H9 (cell line): ENCODE results near the gene IL17RA. TPM values are rescaled to one million over a fixed set of nuclear protein-coding genes. Genes with fewer than 3 reads are reported as not detected.

ENCODE experiments used
- DNase-seq: peaks from one replicate; pipeline ENCODE4 v3.0.0-alpha.2; 2017
- H2AFZ ChIP-seq: one replicate; pipeline ENCODE4 v1.6.1; 2013; ENCODE audit warnings: mild to moderate bottlenecking, low read length, control low read depth, moderate library complexity
- H2AK5ac ChIP-seq: 2 replicates; pipeline ENCODE4 v1.6.1; 2013; ENCODE audit warnings: low read length, control low read depth, mixed read lengths; ENCODE audit not compliant: insufficient read length
- H2BK120ac ChIP-seq: one replicate; pipeline ENCODE4 v1.6.1; 2013; ENCODE audit warnings: low read depth, mild to moderate bottlenecking, low read length, control low read depth, inconsistent platforms; ENCODE audit not compliant: poor library complexity, severe bottlenecking
- H2BK12ac ChIP-seq: 2 replicates; pipeline ENCODE4 v1.6.1; 2013; ENCODE audit warnings: low read length, control low read depth, mixed read lengths, low read depth; ENCODE audit not compliant: insufficient read length
- H2BK15ac ChIP-seq: 2 replicates; pipeline ENCODE4 v1.6.1; 2013; ENCODE audit warnings: low read depth, low read length, control low read depth
- H2BK20ac ChIP-seq: one replicate; pipeline ENCODE4 v1.6.1; 2013; ENCODE audit warnings: low read depth, mild to moderate bottlenecking, low read length, control low read depth, inconsistent platforms; ENCODE audit not compliant: poor library complexity, severe bottlenecking
- H2BK5ac ChIP-seq: 2 replicates; pipeline ENCODE4 v1.6.1; 2013; ENCODE audit warnings: low read length, control low read depth, mixed read lengths; ENCODE audit not compliant: insufficient read length
- H3K14ac ChIP-seq: 2 replicates; pipeline ENCODE4 v1.6.1; 2013; ENCODE audit warnings: low read length, control low read depth; ENCODE audit not compliant: insufficient read depth
- H3K18ac ChIP-seq: 2 replicates; pipeline ENCODE4 v1.6.1; 2013; ENCODE audit warnings: low read depth, mild to moderate bottlenecking, mixed read lengths, low read length, control low read depth; ENCODE audit not compliant: insufficient read length
- H3K23ac ChIP-seq: 2 replicates; pipeline ENCODE4 v1.6.1; 2013; ENCODE audit warnings: low read length, control low read depth, mixed read lengths, low read depth; ENCODE audit not compliant: insufficient read length
- H3K23me2 ChIP-seq: 2 replicates; pipeline ENCODE4 v1.6.1; 2013; ENCODE audit warnings: low read depth, mild to moderate bottlenecking, mixed read lengths, low read length, control low read depth; ENCODE audit not compliant: insufficient read length, poor library complexity, severe bottlenecking
- H3K27ac ChIP-seq: 2 replicates; pipeline ENCODE4 v1.5.1; 2013; ENCODE audit warnings: low read length, control low read depth, mixed read lengths, low read depth; ENCODE audit not compliant: insufficient read length
- H3K27me3 ChIP-seq: 2 replicates; pipeline ENCODE4 v1.6.1; 2013; ENCODE audit warnings: low read length, control low read depth, inconsistent platforms; ENCODE audit not compliant: insufficient read depth
- H3K4ac ChIP-seq: 2 replicates; pipeline ENCODE4 v1.6.1; 2013; ENCODE audit warnings: low read depth, mild to moderate bottlenecking, control low read depth, inconsistent platforms, low read length, moderate library complexity
- H3K4me1 ChIP-seq: 2 replicates; pipeline ENCODE4 v1.6.1; 2013; ENCODE audit warnings: low read length, control low read depth, inconsistent platforms; ENCODE audit not compliant: insufficient read depth
- H3K4me2 ChIP-seq: 2 replicates; pipeline ENCODE4 v1.6.1; 2013; ENCODE audit warnings: low read length, control low read depth, mixed read lengths; ENCODE audit not compliant: insufficient read length, insufficient read depth
- H3K56ac ChIP-seq: 2 replicates; pipeline ENCODE4 v1.6.1; 2013; ENCODE audit warnings: low read depth, mild to moderate bottlenecking, mixed read lengths, low read length, control low read depth; ENCODE audit not compliant: insufficient read length
- H3K79me1 ChIP-seq: 2 replicates; pipeline ENCODE4 v1.6.1; 2013; ENCODE audit warnings: low read depth, mild to moderate bottlenecking, moderate library complexity, low read length, control low read depth, inconsistent platforms; ENCODE audit not compliant: insufficient read depth, poor library complexity, severe bottlenecking
- H3K79me2 ChIP-seq: 2 replicates; pipeline ENCODE4 v1.6.1; 2013; ENCODE audit warnings: low read length, control low read depth, inconsistent platforms; ENCODE audit not compliant: insufficient read depth
- H3K9ac ChIP-seq: 2 replicates; pipeline ENCODE4 v1.6.1; 2013; ENCODE audit warnings: low read length, control low read depth, mixed read lengths; ENCODE audit not compliant: insufficient read length; ENCODE audit errors: extremely low read depth
- H3K9me3 ChIP-seq: one replicate; pipeline ENCODE4 v1.6.1; 2013; ENCODE audit warnings: low read depth, low read length, inconsistent platforms; ENCODE audit not compliant: control insufficient read depth
- H3T11ph ChIP-seq: one replicate; pipeline ENCODE4 v1.6.1; 2013; ENCODE audit warnings: mild to moderate bottlenecking, low read length, control low read depth, inconsistent platforms
- H4K20me1 ChIP-seq: one replicate; pipeline ENCODE4 v1.6.1; 2013; ENCODE audit not compliant: control insufficient read depth, insufficient read length, insufficient read depth
- H4K5ac ChIP-seq: 2 replicates; pipeline ENCODE4 v1.6.1; 2013; ENCODE audit warnings: low read depth, mild to moderate bottlenecking, mixed read lengths, low read length, control low read depth; ENCODE audit not compliant: insufficient read length
- H4K8ac ChIP-seq: replicated peaks from 2 replicates; pipeline ENCODE4 v1.6.1; 2013; ENCODE audit warnings: low read length, control low read depth, mixed read lengths, low read depth; ENCODE audit not compliant: insufficient read length
- H4K91ac ChIP-seq: 2 replicates; pipeline ENCODE4 v1.6.1; 2013; ENCODE audit warnings: low read depth, mild to moderate bottlenecking, moderate library complexity, mixed read lengths, low read length, control low read depth; ENCODE audit not compliant: insufficient read length
- H3K27ac Mint-ChIP-seq, 3 experiments: 2 replicates in 2 of 3; 3 replicates in 1 of 3; pipeline ENCODE4 v1.8.0; 2020 to 2021; ENCODE audit warnings: mixed read lengths in 3 of 3, mild to moderate bottlenecking in 1 of 3, moderate library complexity in 1 of 3
- H3K27me3 Mint-ChIP-seq: 2 replicates; pipeline ENCODE4 v1.8.0; 2021; ENCODE audit warnings: low read depth, mild to moderate bottlenecking, moderate library complexity, mixed read lengths
- H3K36me3 Mint-ChIP-seq, 3 experiments: 2 replicates in 2 of 3; 3 replicates in 1 of 3; pipeline ENCODE4 v1.8.0; 2020 to 2021; ENCODE audit warnings: low read depth in 3 of 3, mixed read lengths in 3 of 3; ENCODE audit not compliant: insufficient read depth in 1 of 3
- H3K4me1 Mint-ChIP-seq, 2 experiments: 2 replicates each; pipeline ENCODE4 v1.8.0; 2020; ENCODE audit warnings: mixed read lengths in 2 of 2
- H3K4me3 Mint-ChIP-seq, 2 experiments: 2 replicates in 1 of 2; 3 replicates in 1 of 2; pipeline ENCODE4 v1.8.0; 2020 to 2021; ENCODE audit warnings: mild to moderate bottlenecking in 2 of 2, mixed read lengths in 2 of 2, moderate library complexity in 1 of 2
- H3K9me3 Mint-ChIP-seq, 2 experiments: 2 replicates in 1 of 2; 3 replicates in 1 of 2; pipeline ENCODE4 v1.8.0; 2020; ENCODE audit warnings: mild to moderate bottlenecking in 2 of 2, mixed read lengths in 2 of 2, moderate library complexity in 1 of 2
- total RNA-seq: library from RNA; stranded (reverse); gene quantifications from 2 replicates; pipeline ENCODE4 v1.2.1, GENCODE V29; 2021
- TF ChIP-seq, protein P1 (sequence below): fragments of 200-600 bp; sonication (generic); conservative IDR thresholded peaks from 3 replicates; pipeline ENCODE4 v1.8.0; 2021; ENCODE audit warnings: antibody characterized with exemption, mild to moderate bottlenecking

The IL17RA gene
- total RNA-seq, 1 experiment from 2014 or later: 12.4 TPM

DNA sequence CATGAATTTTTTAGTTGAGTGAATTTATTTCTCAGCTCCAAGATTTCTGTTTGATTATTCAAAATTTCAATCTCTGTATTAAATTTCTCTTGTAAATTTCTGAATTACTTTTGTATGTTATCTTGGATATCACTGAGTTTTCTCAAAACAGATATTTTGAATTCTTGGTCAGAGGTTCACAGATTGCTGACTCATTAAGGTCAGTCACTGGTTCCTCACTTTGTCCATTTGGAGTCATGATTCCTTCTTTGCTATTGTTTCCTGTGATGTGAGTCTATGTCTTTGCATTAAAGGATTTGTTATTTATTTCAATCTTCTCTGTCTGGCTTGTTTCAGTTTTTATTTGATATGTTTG lies 10.2 kb upstream of the IL17RA start:
- H3K18ac ChIP-seq: no peak overlapping the region
- H3K27me3 Mint-ChIP-seq: peaks cover 2% of the 10 kb centered on the region; the same call in 1 of the 2 replicates
- H4K91ac ChIP-seq: no peak overlapping the region
- H3K79me2 ChIP-seq: no peaks in the 10 kb centered on the region
- no peak overlapping the region for H3K23ac ChIP-seq
- no peaks in the 10 kb centered on the region for H4K20me1 ChIP-seq
- H3K4ac ChIP-seq: no peak overlapping the region
- no peaks in the 10 kb centered on the region for H3K23me2 ChIP-seq
- H2AFZ ChIP-seq: no peak overlapping the region
- TF ChIP-seq, protein P1, sequence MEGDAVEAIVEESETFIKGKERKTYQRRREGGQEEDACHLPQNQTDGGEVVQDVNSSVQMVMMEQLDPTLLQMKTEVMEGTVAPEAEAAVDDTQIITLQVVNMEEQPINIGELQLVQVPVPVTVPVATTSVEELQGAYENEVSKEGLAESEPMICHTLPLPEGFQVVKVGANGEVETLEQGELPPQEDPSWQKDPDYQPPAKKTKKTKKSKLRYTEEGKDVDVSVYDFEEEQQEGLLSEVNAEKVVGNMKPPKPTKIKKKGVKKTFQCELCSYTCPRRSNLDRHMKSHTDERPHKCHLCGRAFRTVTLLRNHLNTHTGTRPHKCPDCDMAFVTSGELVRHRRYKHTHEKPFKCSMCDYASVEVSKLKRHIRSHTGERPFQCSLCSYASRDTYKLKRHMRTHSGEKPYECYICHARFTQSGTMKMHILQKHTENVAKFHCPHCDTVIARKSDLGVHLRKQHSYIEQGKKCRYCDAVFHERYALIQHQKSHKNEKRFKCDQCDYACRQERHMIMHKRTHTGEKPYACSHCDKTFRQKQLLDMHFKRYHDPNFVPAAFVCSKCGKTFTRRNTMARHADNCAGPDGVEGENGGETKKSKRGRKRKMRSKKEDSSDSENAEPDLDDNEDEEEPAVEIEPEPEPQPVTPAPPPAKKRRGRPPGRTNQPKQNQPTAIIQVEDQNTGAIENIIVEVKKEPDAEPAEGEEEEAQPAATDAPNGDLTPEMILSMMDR: no peak
- H3K9me3 Mint-ChIP-seq: no peaks in the 10 kb centered on the region
- no peak overlapping the region for H2BK20ac ChIP-seq
- H3K4me1 Mint-ChIP-seq: no peaks in the 10 kb centered on the region
- H3K4me1 ChIP-seq: 0 out of 2 replicates have a peak, but pooled peaks cover 2% of the 10 kb centered on the region
- H3K27me3 ChIP-seq: no peaks in the 10 kb centered on the region
- no peak overlapping the region for H3K27ac ChIP-seq
- no peak overlapping the region for H2BK5ac ChIP-seq
- H3K4me3 Mint-ChIP-seq: no peak overlapping the region
- H3K27ac Mint-ChIP-seq: peak overlapping the region in 1 of 3 experiments; percentile 86; a peak in 1 of 7 replicates
- no peak overlapping the region for H3T11ph ChIP-seq
- H3K79me1 ChIP-seq: no peaks in the 10 kb centered on the region
- no peak overlapping the region for H2AK5ac ChIP-seq
- DNase-seq: no peak
- no peak overlapping the region for H3K14ac ChIP-seq
- no peak overlapping the region for H2BK15ac ChIP-seq
- H3K56ac ChIP-seq: no peak overlapping the region
- H2BK120ac ChIP-seq: no peak overlapping the region
- H3K9ac ChIP-seq: no peak overlapping the region
- no peaks in the 10 kb centered on the region for H3K9me3 ChIP-seq
- no peaks in the 10 kb centered on the region for H3K36me3 Mint-ChIP-seq
- no peak overlapping the region for H2BK12ac ChIP-seq
- H4K8ac ChIP-seq: no peak overlapping the region
- H3K4me2 ChIP-seq: no peak overlapping the region
- no peak overlapping the region for H4K5ac ChIP-seq
